Stimulated activated naive CD4-positive, alpha-beta T cell treated with Interleukin-2 at 50 U/mL for 16 hours (primary cell): ENCODE data around the gene CCL14.
A peak's percentile ranks its signal among the peaks of the same experiment; 100 is the strongest.

Experiments
- DNase-seq: peaks from one replicate; lab custom pipeline; 2025; lab: John Stamatoyannopoulos, UW

CCL14 gene

GRCh38 chr17:35988164-35988563, 1.6 kb upstream of the CCL14 start:
- DNase-seq: no peak

- DNase-seq: no peak
Measured at GRCh38 chr17:35984140-35984539, 2.4 kb downstream of the CCL14 start.

DNA sequence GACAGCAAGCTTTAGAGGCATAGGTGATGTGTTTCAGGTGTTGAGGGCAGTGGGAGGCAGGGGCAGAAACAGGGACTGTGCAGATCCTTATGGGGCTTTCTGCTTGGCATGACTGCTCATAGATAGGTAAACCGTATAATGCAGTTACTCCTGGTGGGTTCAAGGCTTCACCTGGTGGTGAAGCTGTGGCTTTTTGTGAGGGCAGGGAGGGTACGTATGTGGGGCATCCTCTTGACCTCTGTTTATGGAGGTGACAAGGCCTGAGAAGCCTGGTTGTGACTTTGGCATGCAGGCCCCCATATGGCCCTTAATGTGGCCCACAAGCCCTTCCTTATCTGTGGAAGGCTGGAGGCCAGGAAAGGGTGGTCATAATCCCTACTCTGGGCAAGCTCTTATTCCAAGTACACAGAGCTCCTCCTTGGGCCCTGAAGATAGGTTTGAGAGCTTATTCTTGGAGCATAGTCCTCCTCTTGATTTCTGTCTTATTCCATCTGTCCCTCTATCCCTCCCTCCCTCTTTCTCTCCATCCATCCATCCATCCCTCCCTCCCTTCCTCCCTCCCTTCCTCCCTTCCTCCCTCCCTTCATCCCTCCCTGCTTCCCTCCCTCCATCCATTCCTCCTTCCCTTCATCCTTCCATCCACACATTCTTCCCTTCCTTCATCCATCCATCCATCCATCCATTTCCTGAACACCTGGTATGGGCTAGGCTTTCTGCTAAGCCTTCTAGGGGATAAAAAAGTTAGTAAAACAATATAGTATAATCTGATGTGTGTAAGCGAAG, 3.9 kb downstream of the CCL14 start:
- no peak for DNase-seq

DNA sequence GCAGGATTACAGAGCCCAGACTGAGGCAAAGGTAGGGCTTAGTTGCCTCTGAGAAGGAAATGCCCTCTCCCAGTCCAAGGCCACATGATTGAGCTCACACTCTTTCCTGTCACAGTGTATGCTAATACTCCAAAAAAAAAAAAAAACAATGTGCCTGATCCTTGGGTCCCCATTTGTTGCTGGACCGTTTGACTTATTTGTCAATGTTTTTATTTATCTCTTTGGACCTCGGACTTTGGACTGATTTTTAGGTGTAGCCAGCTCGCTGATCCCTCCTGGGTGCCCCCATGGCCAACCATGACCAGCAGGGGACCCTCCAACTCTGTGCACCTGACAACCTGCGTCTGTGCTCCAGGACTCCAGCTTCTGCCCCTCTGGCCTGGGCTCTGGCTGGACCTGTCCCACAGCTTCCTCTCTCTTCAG, 4.6 kb downstream of the CCL14 start:
- DNase-seq: no peak

DNA sequence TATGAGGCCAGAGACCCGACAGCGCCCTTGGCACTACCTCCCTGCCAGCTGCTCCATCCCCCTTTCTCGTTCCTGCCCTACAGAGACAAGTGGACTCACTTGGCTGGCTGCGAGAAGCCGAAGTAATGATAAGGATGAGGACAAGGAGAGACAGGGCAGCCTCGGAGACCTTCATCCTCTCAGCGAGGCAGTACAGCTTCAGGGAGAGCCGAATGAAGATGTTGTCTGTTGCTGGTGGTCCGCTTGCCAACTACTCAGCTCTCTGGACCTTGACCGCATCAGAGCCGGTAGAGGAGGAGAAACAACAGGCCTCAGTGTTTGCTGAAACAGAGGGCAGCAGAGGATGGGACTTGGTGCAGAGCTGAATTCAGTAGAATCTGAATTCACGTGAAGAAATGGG, 5.3 kb downstream of the CCL14 start, which contains the start of gene CCL16:
CCL16 (minus strand) TSS at position 252 of the 400 bp plus-strand sequence; CDS start at position 175, 77 bp downstream.
- no peak for DNase-seq

DNA sequence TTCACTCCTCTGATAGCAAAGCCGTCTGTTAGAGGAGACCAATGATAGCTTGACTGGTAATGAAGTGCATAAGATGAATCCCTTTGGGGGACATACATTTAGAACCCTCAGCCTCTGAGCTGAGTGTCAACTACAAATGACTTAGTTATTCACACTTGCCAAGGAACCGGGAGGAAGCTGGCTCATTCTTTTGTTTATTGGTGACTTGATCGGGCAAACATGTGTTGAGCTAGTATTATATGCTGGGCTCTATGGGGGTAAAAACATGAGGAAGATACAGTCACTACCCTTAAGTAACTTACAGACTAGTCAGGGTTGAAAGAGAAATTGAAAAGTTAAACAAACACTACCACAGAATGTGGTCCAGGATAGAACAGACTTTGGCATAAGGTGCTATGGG, 8.2 kb downstream of the CCL14 start:
- DNase-seq: no peak

DNA sequence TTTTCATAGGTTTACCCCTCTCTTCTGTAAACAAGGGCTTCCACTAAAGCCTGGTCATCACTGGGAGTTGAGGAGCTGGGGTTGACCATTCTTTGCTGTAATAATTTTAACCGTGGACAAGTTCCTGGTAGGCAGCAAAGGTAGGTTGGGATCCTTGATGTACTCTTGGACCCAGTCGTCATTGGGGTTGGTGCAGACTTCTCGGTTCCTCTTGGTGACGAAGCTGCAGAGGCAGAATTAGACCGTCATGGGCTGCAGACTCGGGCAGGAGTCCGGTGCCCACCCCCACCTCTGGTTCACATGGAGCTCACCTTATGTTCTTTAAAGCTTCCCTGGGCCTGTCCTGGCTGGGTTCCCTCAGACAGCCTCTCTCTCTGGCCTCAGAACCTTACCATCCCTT, 9.0 kb downstream of the CCL14 start:
- DNase-seq: no peak

GRCh38 chr17:35973333-35974260, 12.9 kb downstream of the CCL14 start:
- DNase-seq: no peak

GRCh38 chr17:35972945-35973332, 13.6 kb downstream of the CCL14 start:
- DNase-seq: no peak

DNA sequence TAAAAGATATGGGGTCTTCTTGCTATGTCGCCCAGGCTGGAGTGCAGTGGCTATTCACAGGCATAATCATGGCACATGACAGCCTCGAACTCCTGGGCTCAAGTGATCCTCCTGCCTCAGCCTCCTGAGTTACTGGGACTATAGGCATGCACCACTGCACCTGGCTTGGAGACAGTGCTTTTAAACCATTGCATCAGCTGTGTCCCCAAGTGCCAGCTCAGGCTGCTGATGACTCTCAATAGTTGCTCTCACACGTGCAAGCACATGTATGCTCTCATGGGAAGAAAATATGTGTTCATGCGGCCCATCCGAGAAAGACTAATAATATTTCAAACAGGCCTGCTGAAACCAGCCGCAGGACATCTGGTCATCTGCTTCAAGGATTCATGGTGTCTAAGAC, 14.0 kb downstream of the CCL14 start:
- no peak for DNase-seq

- no peak for DNase-seq
Measured at GRCh38 chr17:35972066-35972465, 14.5 kb downstream of the CCL14 start.

DNA sequence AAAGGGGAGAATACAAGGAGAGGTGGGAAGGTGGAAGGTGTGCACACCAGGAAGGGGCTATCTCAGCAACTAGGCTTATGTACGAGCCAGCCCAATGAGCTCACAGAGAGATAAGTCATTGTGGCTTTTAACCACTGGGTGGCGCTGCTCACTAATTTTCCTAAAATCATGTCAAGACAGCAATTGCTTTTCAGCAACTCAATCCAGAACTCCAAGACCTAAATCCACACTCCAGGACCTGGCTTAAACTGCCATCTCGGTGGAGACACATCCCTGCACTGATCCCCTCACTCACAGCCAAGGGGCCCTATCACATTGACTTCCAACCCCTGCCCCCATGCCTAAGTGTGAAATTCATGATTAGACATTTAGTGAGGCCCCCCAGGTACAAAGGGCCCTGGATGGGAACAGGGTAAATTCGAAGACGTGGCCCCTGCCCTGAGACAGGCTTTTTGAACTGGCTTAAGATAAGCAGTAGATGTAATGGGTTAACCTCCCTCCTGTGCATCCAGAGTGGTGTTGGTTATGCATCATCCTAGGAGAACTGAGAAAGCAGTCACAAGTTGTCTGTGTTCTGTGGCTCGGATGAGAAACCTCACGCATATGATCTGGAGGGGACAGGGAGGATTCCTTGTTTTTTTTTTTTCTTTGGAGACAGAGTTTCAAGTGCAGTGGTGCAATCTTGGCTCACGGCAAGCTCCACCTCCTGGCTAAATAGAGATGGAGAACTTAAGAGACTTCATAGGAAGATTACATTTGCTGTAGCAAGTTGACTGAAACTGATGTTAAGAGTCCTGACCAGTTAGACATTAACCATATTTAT, 16.8 kb downstream of the CCL14 start:
- peak; percentile 57 for DNase-seq

GRCh38 chr17:35968520-35969054, 17.9 kb downstream of the CCL14 start:
- DNase-seq: no peak

DNA sequence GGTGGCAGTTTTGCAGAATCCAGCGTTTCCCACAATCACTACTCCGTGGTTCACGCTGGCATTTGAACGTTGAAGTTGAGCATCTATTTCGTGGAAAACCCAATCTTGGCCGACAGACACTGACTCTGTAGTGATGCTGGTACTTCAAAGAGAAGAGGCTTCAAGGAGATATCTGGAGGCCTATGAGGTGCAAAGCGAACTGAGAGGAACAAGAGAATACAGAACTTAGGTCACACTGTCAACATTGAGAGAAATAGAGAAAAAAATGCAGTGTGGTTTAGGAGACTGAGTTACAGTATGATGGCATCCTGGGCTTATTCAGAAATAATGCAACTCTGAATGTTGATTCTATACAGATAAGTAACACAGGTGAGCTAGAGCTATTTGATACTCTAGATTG, 21.3 kb downstream of the CCL14 start:
- no peak for DNase-seq

GRCh38 chr17:35963663-35964062, 22.9 kb downstream of the CCL14 start:
- no peak for DNase-seq

DNA sequence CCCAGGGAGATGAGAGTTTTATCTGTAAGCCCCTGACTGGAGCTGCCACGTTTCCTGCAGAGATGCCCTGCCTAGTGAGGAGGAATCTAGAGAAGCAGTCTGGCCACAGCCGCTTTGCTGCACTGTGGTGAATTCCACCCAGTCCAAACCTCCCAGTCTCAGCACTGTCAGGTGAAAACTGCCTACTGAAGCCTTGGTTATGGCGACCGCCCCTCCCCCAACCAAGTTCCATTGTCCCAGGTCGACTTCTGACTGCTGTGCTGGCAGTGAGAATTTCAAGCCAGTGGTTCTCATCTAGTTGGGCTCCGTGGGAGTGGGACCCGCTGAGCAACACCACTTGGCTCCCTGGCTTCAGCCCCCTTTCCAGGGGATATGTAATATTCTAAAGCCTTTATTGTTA, 32.8 kb downstream of the CCL14 start:
- no peak for DNase-seq

GRCh38 chr17:35949401-35949800, 37.1 kb downstream of the CCL14 start:
- DNase-seq: no peak

DNA sequence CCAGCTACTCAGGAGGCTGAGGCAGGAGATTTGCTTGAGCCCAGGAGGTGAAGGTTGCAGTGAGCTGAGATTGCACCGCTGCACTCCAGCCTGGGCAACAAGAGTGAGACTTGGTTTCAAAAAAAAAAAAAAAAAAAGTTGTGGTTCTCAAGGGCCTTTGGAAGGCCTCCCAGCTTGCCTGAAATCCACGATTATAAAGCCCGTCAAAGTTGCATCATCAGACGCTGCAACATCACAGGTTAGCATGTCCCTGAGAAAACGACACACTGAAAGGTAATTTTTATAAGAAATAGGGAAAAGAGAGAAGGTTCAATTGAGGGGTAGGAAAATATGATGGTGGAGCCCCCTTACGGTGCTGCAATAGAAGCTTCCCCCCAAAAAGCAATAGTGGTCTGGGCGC, 38.4 kb downstream of the CCL14 start:
- DNase-seq: no peak

DNA sequence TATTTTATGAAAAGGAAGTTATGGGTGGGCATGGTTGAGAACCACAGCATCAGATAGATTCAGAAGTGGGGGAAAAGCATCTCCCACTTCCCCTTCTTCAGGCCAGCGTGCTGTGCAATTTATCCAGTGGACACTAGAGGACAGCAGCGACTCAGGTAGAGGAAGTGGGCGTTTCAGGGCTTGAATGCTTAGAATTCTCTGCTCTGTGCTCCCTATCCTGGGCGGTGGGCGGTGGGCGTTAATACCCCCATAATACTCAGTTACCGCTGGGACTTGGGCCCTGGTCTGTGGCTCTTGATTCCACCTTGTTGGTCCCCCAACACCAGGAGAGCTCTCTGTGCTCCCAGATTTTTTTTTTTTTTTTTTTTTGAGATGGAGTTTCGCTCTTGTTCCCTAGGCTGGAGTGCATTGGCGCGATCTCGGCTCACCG, 39.4 kb downstream of the CCL14 start:
- peak; percentile 27 for DNase-seq

- no peak for DNase-seq
Measured at GRCh38 chr17:35944151-35944550, 42.4 kb downstream of the CCL14 start.

- DNase-seq: no peak
Measured at GRCh38 chr17:35943537-35943936, 43.0 kb downstream of the CCL14 start, which contains the start of gene LYZL6. TSS of gene LYZL6 (minus strand) at chr17:35943713. CDS start at chr17:35939356, 4,357 bp downstream.
